HG03196 (cell line): Measurements from ENCODE around the gene ADAM23.
A peak's percentile ranks its signal among the peaks of the same experiment; 100 is the strongest.

Experiments used
- ATAC-seq: cut with Tn5 transposase; IDR thresholded peaks from one replicate; pipeline ENCODE4 v1.9.1; 2021; ENCODE audit not compliant: unreplicated experiment

Gene ADAM23

DNA sequence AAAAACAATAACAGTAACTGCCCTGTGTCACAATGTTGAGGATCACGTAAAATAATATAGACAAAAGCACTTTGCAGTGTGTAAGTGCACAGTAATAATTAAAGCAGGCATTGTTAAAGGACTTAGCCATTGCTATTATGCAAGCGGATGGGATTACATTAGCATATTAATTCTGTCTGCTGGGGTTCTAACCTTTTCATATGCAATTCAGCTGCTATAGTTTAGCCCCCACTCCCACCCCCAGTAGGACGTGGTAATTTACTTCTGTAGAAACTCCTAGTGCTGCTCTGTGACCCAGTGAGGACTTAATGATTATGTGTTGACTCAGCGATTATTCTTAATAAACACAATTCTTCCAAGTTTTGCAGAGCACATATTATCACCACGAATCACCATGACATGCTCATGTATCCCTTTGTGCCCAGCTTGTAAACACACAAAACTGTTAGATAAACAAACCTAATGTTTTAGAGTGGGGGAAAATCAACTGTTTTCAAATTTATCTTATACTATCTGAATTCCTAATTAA is 5.1 kb upstream of the ADAM23 start:
- no peak for ATAC-seq

DNA sequence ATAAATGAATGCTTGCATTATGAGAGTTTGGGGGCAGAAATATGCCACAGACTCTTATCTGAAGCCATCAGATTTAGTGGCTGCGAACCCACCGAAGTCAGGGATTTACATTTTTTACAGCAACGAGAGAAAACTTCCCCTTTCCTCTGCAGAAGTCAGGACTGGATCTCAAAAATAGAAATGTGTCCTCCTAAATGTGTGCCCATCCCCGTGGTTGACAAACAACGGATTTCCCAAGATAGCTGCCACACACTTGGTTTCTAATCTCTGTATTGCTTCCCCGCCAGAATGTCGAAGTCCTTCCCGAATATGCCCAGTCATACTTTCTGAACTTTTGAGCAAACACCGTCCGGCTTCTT is 879 bp upstream of the ADAM23 start:
- no peak for ATAC-seq

DNA sequence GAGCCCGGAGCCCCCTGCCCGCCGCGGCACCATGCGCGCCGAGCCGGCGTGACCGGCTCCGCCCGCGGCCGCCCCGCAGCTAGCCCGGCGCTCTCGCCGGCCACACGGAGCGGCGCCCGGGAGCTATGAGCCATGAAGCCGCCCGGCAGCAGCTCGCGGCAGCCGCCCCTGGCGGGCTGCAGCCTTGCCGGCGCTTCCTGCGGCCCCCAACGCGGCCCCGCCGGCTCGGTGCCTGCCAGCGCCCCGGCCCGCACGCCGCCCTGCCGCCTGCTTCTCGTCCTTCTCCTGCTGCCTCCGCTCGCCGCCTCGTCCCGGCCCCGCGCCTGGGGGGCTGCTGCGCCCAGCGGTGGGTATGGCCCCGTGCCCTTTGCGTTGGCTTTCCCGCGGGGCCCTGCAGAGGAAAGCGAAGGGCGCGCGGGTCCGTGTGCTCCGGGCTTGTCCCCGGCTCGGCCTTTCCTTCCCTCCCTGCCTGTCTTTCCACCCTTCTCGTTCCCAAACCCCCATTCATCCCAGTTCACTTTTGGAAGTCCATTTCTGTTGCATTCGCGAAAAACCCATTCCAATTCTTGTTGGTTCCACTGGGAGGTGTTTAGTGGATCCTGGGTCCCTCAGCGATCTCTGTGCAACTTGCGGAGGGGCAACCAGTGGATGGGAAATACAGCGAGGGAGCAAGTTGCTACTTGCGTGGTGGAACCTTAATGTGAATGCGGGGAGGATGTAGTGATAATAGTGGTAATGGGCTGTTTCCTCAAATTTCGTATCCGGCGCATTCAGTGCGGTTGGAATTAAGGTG is 599 bp downstream of the ADAM23 start:
- peak; percentile 48 for ATAC-seq

DNA sequence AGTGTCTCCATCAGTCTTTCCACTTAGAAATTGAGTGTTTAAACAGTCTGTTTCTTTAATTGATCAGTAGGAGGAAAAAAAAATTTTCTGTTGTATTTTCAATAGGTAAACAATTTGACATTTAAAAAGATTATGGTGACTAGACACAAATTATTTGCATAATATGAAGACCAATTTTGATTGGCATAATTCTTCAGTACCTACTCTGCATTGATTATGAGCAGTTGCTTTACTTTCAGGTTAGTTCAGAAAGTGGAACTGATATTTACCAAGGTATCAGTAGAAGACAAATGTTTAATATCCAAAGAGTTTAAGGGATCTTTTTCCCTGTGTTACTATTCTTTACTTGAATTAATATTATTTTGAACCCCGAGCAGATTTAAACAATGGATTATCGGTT is 2.6 kb downstream of the ADAM23 start:
- no peak for ATAC-seq

DNA sequence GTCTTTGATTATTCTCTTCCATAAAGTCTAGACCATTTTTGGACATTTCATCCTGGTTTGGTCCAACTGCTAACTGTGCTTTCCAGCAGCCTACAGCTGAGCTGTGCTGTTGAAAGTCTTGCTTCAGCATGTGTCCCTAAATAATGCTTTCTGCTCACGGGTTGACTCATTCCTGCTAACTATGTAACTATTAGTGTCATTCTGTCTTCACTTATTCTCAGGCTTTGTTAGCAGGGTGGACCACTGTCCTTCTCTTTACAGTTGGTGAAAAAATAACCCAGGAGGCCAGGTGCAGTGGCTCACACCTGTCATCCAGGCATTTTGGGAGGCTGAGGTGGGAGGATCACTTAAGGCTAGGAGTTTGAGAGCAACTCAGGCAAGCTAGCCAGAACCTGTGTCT is 8.9 kb downstream of the ADAM23 start:
- ATAC-seq = no peak

DNA sequence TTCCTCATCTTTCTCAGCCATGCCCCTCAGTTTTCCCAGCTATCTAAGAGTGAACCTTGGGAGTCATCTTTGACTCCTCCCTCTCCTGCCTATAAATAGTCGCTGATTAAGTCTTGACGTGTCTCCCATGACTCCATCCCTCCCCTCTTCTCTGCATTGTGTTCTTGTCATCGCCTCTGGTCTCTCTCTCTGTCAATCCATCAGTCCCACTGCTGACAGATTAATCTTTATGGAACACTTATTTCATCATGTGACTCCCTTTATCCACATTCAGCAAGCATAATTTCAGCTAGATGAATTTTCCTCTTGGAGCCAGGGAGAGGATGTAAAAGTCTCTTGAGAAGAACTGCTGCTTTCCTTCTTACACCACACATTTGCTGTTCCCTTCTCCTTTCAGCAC is 9.4 kb downstream of the ADAM23 start:
- ATAC-seq = no peak

DNA sequence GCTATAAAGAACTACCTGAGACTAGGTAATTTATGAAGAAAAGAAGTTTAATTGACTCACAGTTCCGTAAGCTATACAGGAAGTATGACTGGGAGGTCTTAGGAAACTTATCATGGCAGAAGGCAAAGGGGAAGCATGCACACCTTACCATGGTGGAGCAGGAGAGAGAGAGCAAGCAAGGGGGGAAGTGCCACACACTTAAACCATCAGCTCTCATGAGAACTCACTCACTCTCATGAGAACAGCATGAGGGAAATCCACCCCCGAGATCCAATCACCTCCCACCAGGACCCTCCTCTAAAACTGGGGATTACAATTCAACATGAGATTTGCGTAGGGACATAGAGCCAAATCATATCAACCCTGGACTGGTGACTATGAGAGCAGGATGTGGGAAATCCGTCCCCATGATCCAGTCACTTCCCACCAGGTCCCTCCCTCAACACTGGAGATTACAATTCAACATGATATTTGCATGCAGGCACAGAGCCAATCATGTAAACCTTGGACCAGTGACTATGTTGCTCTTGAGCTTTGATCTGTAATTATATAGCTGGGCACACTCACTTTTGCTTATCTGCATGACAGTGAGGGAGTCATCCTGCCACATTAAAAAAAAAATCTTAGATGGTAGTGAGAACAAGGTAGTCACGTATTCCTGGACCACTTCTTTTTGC is 12.9 kb downstream of the ADAM23 start:
- no peak for ATAC-seq

DNA sequence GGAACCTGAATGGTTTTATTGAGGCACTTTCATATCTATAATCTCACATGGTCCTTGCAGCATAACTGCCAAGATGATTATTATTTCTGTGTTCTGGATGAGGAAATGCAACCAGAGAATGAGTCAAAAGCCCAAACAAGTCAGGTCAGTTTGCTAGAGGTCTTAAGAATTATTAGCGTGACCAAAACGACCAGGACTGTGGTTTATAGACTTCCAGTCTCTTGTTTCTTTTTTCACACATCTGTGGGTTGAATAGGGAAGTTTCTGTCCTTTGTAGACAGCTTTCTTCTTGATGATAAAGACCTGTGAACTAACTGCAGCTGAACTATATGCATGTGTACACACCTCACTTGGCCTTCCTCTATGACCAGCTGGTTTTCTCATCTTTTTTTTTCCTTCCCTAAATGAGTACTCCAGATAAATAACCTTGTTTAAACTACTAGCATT is 13.9 kb downstream of the ADAM23 start:
- ATAC-seq = peak; percentile 90

DNA sequence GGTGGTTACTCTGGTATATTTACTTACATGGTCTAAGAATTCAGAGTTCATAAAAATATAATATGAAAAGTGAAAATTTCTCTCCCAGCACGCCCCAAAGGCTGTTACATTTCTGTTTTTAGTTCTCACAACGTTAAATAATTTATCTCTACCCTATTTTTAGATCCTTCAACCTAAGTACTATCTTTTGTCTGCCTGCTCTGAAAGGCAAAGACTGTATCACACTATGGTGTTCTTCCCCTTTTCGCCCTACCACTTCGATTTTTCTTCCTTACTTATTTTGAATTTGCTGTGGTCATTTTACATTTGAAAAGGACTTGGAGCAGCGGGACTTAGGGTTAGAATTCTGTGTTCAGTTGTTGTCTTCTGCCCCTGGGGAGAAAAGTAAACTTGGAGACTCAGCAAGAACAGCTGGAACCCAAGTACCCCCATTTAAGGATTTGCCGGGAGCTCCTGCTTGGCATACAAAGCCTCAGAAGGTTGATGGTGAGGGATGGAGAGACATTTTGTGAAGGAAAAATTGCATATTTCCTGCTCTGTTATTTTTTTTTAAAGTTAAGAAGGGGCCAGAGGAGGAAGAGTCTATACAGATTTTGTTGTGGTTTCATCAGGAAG is 19.0 kb downstream of the ADAM23 start:
- no peak for ATAC-seq

DNA sequence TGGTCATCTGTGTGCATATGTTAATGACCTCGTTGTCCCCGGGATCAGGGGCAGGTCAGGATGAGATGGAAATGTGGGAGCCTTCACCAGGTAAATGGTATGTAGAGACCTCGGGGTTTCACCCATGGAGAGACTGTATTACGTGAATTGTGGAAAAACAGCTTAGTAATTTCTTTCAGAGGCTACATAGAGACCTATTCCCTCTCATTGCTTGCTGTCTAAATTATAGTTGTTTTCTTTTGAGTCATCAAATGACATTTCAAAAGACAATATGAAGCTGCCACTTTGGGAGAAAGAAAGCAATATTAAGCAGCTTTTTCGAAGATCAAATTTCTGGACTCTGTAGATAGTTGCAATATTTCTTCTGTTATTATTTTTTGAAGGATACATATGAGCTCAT is 20.4 kb downstream of the ADAM23 start:
- ATAC-seq = no peak

DNA sequence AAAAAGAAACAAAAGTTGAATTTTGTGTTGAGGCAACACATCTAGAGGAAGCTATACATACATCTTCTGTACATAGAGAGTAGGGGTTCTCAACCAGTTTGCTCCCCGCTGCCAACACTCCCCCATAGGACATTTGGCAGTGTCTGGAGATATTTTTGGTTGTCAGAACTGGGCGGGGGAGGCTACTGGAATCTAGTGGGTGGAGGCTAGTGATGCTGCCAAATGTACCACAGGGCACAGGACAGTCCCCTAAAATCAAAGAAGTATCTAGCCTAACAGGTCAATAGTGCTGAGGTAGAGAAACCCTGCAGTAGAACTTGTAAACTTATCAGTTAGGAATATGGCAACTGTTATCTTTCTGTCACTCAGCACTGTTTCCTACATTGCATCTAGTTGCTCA is 21.3 kb downstream of the ADAM23 start:
- ATAC-seq = no peak

DNA sequence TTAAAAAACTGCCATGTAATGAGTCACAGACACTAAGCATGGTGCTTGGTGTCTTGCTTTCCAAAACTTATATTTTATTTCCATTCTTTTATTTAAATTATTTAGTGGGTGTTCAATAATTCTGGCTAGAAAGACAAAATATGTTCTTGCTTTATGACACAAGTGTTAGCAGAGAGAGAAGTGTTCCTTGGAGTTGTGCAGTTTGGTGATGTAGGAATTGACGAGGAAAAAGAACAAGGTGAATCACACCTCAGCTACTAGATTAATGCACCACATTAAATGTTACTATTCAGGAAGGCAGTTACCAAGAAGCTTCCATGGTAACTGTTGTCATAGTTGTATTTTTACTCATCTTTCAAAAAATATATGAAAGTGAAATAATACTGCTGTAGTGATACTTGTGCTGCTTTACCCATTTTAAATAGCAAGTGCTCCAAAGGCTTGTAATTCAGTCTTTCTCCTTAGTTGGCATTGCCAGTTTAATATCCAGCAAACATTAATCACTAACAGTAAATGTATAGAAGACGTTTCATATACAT is 28.3 kb downstream of the ADAM23 start:
- ATAC-seq = no peak

DNA sequence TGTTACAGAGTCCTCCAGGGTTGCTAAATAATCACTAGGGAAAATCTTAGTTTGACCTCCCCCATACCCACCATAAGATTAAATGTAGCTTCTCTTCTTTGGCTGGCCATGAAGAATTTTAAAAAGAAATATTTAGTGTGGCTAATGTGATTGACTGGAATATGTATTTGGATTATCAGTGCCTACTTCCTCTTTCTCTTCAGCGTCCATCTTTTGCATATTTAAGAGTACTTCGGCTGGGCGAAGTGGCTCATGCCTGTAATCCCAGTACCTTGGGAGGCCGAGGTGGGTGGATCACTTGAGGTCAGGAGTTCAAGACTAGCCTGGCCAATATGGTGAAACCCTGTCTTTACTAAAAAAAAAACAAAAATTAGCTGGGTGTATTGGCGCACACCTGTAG is 28.8 kb downstream of the ADAM23 start:
- ATAC-seq = no peak

DNA sequence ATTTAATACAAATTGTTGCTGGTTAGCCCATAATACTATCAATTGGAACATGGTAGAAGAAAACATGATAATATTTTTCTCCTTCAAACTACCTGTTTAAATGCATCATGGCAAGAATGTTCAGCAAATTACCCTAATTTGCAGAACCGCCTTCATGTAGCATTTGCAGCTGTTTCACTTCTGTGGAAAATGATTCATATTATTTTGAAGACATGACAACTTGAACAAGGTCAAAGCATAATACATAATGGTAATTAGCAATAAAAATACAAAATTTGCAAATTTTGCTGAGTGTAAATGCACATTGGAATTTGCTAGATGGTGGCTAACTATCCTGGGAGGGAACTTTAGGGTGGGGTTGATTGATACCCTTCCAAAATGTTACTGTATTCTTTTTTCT is 30.8 kb downstream of the ADAM23 start:
- ATAC-seq = no peak

DNA sequence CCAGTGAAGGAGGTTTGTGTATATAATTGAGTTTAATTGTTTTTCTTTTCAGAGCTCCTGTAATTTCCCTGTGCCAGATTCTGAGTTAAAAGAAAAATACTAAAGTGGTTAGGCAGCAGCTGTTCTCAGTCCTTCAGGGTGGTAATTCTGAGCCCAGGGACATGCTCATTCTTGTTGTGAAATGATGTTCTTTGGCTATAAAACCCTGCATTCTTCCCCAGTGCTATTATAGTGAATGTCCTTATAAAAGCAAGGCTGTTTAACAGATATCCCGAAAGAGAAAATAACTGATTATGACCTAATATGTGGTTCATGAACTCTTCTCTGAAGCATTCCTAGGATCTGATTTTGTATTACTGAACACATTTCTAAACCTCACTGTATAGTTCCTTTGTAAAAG is 34.0 kb downstream of the ADAM23 start:
- no peak for ATAC-seq

DNA sequence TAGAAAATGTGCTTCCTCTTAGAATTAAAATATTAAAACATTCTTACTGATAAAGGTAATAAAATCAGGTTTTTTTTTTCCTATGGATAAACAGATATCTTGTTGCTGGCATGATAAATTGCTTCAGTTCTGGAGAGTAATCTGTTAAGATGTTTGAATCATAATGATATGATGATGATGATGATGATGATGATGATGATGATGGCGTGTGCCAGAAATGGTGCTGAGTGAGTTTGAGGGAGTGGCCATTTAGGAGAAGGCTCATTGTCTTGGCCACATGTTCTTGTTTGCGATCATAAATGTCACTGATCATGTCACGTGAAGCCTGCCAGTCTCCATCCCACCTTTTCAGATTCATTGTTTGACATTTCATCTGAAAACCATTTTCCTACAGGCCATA is 35.0 kb downstream of the ADAM23 start:
- no peak for ATAC-seq

DNA sequence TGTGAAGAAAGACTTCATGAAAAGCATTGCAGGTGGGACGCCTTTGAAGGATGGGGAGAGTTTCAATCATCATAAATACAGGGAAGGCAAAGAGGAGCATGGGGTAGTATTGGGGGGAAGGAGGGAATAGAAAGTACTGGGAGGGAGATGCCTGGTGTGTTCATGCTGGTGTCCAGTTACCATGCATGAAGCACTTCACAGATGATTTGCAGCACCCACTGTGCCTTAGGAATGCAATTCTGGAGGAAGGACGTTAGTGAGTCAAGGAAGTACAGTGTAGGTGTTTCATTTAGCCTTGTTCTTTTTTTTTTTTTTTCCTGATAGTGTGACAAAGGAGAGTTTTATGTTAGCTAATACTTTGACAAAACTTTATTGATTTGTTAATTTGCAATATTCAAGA is 36.8 kb downstream of the ADAM23 start:
- ATAC-seq = no peak

DNA sequence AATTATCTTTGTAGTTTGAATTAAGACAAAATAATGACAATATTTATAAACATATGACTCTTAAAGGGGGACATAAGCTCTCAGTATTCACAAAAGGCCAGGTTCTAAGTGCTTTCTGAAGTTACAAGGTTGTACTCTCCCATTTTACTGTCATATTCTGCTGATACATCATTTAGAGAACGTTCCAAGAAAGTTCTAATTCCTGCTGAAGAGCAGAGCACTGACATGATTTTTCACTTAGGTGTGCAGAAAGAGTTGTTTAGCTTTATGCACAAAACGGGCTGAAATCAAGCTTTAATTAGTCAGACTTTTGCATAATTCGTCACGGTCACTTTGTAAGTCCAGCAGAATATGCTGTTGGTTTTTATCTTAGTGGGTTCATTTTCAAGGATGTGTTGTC is 37.3 kb downstream of the ADAM23 start:
- no peak for ATAC-seq

DNA sequence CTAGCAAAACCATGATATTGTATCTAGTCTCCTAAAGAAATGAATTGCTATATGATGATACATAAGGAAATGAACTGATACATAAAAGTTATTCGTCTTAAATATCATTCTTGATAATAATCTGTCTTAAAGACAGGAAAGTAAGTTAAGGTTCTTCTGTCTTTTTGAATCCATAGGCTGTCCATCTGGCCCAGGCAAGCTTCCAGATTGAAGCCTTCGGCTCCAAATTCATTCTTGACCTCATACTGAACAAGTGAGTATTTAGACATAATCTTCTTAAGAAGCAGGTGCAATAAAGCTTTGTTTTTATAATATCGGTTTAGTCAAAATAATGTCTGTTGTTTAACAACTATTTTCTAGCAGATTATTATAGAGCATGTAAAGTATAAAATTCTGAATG is 37.7 kb downstream of the ADAM23 start:
- ATAC-seq = no peak

DNA sequence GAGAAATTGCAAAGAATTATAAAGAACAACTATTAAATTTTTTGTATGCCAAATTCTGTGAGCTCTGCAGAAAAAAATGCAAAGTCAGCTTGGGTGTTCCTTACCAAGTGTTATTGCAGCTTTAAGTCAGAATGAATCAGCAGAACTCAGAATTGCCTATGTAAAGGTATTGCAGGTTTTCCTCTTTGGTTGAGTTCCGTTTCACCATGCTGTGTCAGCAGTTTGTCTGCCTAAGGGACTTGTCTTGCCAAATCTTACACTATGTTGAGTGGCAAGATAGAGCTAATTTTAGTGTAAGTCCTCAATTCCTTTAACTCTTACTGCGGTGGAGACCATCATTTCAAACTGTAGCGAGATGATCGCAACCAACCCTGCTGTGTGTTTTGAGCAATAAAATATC is 38.8 kb downstream of the ADAM23 start:
- no peak for ATAC-seq

DNA sequence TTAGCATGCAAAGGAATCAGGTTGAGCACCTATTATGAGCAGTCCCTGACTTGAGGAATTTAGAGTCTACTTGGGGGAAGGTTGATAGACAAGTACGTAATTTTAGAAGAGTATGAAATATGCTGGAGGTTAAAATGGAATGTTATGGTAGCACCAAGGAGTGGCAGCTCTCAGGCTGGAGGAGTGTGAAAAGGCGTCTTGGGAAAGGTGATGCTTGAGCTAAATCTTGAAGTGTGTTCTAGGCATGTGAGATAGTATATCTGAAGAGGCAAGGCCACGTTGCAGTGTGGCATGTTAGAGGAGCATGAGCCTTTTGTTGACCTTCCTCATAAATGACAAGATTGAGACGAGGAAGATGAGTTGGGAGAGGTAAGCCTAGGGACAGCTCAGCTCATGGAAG is 39.3 kb downstream of the ADAM23 start:
- ATAC-seq = no peak

DNA sequence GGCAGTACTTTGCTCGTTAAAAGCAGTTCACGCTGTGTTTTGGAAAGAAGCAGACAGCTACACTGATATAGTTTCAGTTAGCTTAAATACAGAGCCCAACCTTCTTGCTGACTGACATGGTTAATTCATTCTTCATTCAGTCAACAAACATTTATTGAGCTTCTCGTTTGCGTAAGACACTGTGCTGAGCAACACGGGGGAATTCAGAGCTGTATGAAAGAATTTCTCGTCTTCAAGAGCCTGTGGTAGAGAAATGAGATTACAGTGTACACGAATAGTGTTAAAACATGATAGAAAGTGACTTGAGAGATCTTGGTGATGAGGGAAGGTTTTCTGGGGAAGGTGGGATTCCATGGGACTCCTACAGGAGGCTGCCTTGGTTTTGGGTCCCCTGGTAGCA is 44.7 kb downstream of the ADAM23 start:
- no peak for ATAC-seq
